KG1 (cell line): ENCODE data around the gene HOXC4.
"Not testable (repeated sequence)": the region's sequence is repeated elsewhere in the genome, so short reads cannot be mapped to it uniquely, and the experiment has no call there.

Experiments used
- DNase-seq: peaks from one replicate; lab custom pipeline; 2025; lab: John Stamatoyannopoulos, UW

The HOXC4 gene

DNA sequence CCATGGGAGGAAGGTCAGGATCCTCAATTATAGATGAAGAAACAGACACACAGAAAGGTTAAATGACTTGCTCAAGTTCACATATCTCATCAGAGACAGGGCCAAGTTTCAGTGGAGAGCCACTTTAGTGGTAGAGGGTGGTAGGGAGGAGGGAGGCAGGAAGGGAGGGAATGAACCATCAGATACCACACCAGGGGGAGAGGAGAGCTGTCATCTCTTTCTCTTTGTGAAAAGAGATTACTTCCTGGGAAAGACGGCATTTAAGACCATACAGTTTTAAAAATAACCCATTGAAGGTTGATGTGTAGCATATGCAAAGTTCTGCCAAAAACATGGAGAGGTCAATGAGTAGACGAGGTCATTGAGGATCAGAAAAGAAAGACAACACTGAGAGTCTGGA, 39.3 kb downstream of the HOXC4 start:
- DNase-seq: not testable (repeated sequence)

DNA sequence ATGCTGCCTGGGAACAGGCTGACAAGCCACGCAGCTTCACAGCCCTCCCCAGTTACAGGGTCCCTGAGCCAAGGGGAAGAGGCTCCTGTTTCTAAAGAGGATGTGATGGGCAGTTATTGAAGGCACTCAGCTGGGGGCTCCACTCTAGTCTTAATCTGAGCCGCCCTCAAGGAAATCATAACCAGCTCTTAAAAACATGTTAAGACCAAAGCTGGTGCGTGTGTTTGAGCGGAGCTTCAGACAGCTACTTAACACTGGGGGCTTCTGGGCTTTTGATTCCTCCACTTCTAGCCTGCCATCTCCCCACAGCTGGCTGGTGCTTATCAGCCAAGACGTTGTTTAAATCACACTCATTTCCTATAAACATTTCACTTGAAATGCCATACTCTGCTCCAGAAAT, 42.3 kb downstream of the HOXC4 start:
- DNase-seq: not testable (repeated sequence)

- not testable (repeated sequence) for DNase-seq
Measured at GRCh38 chr12:54098644-54099043, 45.0 kb downstream of the HOXC4 start.

- DNase-seq: not testable (repeated sequence)
Measured at GRCh38 chr12:54100588-54100987, 47.0 kb downstream of the HOXC4 start.

DNA sequence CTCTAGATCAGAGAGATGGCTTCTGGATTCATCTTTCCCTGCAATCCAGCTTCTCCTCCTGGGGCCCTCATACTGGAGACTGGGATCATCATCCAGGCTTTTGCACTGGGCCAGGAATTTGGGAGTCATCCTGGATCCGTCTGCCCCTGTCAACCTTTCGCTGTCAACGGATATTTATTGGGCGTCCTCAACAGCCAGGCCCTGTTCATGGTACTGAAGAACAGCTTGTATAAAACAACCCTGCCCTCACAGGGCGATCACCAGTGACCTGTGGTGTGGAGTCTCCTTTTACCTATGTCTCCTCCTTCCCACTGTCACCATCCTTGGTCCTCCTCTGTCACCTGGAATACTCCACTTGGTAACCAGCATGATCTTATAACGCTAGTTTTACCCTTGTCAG, 48.6 kb downstream of the HOXC4 start:
- not testable (repeated sequence) for DNase-seq

GRCh38 chr12:54103827-54104226, 50.2 kb downstream of the HOXC4 start:
- DNase-seq: not testable (repeated sequence)
